SU-DHL-6 (cell line): ENCODE measurements around the gene VAPB.

Source experiments
- EZH2phosphoT487 ChIP-seq: fragments of 200-600 bp; sonication (generic), shearing (Covaris generic); conservative IDR thresholded peaks from 2 replicates; pipeline ENCODE4 v1.6.1; 2018; ENCODE audit warnings: mild to moderate bottlenecking, antibody characterized with exemption, low read length, moderate library complexity, mixed read lengths
- TF ChIP-seq, protein P1 (sequence below): fragments of 200-600 bp; sonication (generic); IDR thresholded peaks from one replicate; pipeline ENCODE4 v1.5.1; 2017; ENCODE audit warnings: antibody characterized with exemption, mild to moderate bottlenecking, low read length, moderate library complexity; ENCODE audit not compliant: insufficient read depth, poor library complexity, severe bottlenecking

DNA sequence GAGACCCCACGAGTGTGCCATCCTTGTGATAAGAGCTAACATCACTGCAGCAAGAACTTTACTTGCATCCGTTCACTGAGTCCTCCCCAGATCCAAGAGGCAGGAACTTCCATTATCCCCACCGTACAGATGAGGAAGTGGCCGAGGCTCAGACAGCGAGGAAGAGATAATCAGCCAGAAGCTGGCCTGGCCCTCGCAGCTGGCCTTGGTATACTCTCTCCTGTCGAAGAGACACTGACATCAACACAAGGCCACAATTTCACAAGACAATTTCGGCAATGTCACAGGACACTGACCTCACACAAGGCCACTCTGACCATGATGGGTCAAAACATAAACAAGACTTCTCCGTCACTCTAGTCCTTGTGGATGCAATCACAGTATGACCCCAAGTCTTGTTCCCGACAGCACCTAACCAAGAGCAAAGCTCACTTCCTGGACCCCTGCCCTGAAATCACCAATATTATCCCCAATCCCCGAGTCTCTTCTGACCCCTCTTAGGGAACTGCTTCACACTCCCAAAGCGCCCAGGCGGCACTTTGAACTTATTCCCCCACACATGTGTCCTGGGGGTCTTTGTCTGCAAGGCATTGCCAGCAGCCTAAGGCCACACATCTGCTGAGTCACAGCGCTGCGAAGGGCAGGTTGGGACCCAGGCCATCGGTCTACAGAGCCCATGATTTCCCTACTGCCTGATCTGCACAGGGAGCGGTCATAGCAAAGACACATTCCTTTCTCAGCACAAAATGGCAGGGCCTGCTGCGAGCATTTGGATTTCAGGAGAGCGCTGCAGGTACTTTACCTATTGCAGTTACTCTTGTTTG lies 14.8 kb upstream of the VAPB start:
- TF ChIP-seq, protein P1, sequence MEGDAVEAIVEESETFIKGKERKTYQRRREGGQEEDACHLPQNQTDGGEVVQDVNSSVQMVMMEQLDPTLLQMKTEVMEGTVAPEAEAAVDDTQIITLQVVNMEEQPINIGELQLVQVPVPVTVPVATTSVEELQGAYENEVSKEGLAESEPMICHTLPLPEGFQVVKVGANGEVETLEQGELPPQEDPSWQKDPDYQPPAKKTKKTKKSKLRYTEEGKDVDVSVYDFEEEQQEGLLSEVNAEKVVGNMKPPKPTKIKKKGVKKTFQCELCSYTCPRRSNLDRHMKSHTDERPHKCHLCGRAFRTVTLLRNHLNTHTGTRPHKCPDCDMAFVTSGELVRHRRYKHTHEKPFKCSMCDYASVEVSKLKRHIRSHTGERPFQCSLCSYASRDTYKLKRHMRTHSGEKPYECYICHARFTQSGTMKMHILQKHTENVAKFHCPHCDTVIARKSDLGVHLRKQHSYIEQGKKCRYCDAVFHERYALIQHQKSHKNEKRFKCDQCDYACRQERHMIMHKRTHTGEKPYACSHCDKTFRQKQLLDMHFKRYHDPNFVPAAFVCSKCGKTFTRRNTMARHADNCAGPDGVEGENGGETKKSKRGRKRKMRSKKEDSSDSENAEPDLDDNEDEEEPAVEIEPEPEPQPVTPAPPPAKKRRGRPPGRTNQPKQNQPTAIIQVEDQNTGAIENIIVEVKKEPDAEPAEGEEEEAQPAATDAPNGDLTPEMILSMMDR, result no peak
- TF ChIP-seq EZH2phosphoT487, result no peak
